ENCODE measurements around the gene DUT. TPM values are rescaled to one million over a fixed set of nuclear protein-coding genes. Genes with fewer than 3 reads are reported as not detected.

DUT gene
- total RNA-seq, 1 donor from 2014 or later = 150 TPM

GRCh38 chr15:48330105-48330785 is 984 bp upstream of the DUT start:
- Histone ChIP-seq H3K27ac (peak overlapping the region; percentile 92 to 98), H3K4me3 (peak overlapping the region; percentile 70 to 89), H3K36me3 (peaks cover under 1 to 5% of the 10 kb centered on the region in 2 donors), H3K4me1 (peaks cover 4 to 12% of the 10 kb centered on the region in 2 donors), H3K9me3 (no peaks in the 10 kb centered on the region), H3K27me3 (no peaks in the 10 kb centered on the region)
- intact Hi-C loops (cut with DNase I) = loop anchor here (2.0 kb wide), 1 partner anchor 613 kb away; the partner anchor contains the start of gene SEMA6D
- no peak for TF ChIP-seq CTCF (IDR thresholded peaks at IDR 0.05)
- DNase-seq (ENCODE audit: low spot score in 2 of 2) = no peak

- peak; percentile 12 to 69 for DNase-seq (ENCODE audit: low spot score in 2 of 2)
- Histone ChIP-seq H3K36me3 (peaks cover 12% of the 10 kb centered on the region in 2 donors), H3K9me3 (no peaks in the 10 kb centered on the region), H3K4me1 (peaks cover 4 to 12% of the 10 kb centered on the region in 2 donors), H3K27ac (peak overlapping the region; percentile 92 to 98), H3K4me3 (peak overlapping the region; percentile 70 to 89), H3K27me3 (no peaks in the 10 kb centered on the region)
- intact Hi-C loops (cut with DNase I) = loop anchor here (1.0 to 2.0 kb wide), 3 partner anchors 45 to 615 kb away; partner anchors contain the start of gene SEMA6D
- no peak for TF ChIP-seq CTCF (IDR thresholded peaks at IDR 0.05)
Observed at GRCh38 chr15:48331796-48332641, 790 bp downstream of the DUT start.

- Histone ChIP-seq H3K9me3 (no peaks in the 10 kb centered on the region), H3K27ac (no peak overlapping the region), H3K27me3 (no peaks in the 10 kb centered on the region), H3K4me1 (peaks cover 4 to 12% of the 10 kb centered on the region in 2 donors), H3K4me3 (peak overlapping the region; percentile 70 to 89), H3K36me3 (peaks cover 12% of the 10 kb centered on the region in 2 donors)
- intact Hi-C loops (cut with DNase I) = loop anchor here (1.0 kb wide), 1 partner anchor 80 kb away; no protein-coding TSS in a partner anchor
- no peak for TF ChIP-seq CTCF (IDR thresholded peaks at IDR 0.05)
- DNase-seq (ENCODE audit: low spot score in 2 of 2) = no peak
Observed at GRCh38 chr15:48332642-48333034, 1.4 kb downstream of the DUT start.

- no peak for TF ChIP-seq CTCF (IDR thresholded peaks at IDR 0.05)
- H3K4me3 ChIP-seq = no peak overlapping the region
- no peak overlapping the region for H3K27ac ChIP-seq
- intact Hi-C loops (cut with DNase I) = no loop called here
- peaks cover 4 to 12% of the 10 kb centered on the region in 2 donors for H3K4me1 ChIP-seq
- no peaks in the 10 kb centered on the region for H3K9me3 ChIP-seq
- H3K36me3 ChIP-seq = peaks cover 12% of the 10 kb centered on the region in 2 donors
- DNase-seq (ENCODE audit: low spot score in 2 of 2) = no peak
- no peaks in the 10 kb centered on the region for H3K27me3 ChIP-seq
Observed at GRCh38 chr15:48333540-48333939, 2.3 kb downstream of the DUT start.

- intact Hi-C loops (cut with DNase I) = no loop called here
- peaks cover 12 to 14% of the 10 kb centered on the region in 2 donors for H3K36me3 ChIP-seq
- no peaks in the 10 kb centered on the region for H3K27me3 ChIP-seq
- DNase-seq (ENCODE audit: low spot score in 2 of 2) = no peak
- peaks cover 4 to 12% of the 10 kb centered on the region in 2 donors for H3K4me1 ChIP-seq
- TF ChIP-seq CTCF (IDR thresholded peaks at IDR 0.05) = no peak
- H3K9me3 ChIP-seq = no peaks in the 10 kb centered on the region
- H3K27ac ChIP-seq = no peak overlapping the region
- H3K4me3 ChIP-seq = no peak overlapping the region
Observed at GRCh38 chr15:48334260-48334659, 3.0 kb downstream of the DUT start.
